GM21737 (cell line): ENCODE data around the gene CLDN22.
A peak's percentile ranks its signal among the peaks of the same experiment; 100 is the strongest.

Source experiments
- ATAC-seq: cut with Tn5 transposase; IDR thresholded peaks from one replicate; pipeline ENCODE4 v1.9.1; 2021; ENCODE audit warnings: mild to moderate bottlenecking, moderate library complexity; ENCODE audit not compliant: unreplicated experiment

CLDN22 gene

GRCh38 chr4:183323295-183323694 lies 3.2 kb upstream of the CLDN22 start:
- ATAC-seq: no peak

DNA sequence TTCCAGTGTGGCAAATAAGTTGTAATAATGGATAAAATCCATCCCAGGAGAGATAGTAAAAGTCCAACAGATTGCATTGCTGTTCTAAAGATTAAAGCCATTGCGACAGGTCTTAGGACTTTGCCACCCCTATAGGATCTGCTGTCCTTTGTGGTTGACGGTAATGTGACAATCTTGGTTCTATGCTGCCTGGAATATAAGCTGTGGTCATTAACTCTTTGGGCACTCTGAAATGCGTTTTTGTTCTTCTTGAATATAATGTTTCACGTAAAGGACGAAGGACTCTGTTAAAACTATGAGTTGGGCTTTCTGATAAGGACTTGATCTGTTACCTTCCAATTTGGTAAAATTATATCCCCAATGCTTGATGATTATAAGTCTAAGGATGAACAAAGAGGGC lies 2.2 kb upstream of the CLDN22 start, which contains the start of gene CLDN24:
CLDN24 (minus strand) TSS at position 101 of the 400 bp plus-strand sequence; CDS start at position 101, 0 bp downstream.
- no peak for ATAC-seq

GRCh38 chr4:183321516-183321915 lies 1.4 kb upstream of the CLDN22 start:
- no peak for ATAC-seq

DNA sequence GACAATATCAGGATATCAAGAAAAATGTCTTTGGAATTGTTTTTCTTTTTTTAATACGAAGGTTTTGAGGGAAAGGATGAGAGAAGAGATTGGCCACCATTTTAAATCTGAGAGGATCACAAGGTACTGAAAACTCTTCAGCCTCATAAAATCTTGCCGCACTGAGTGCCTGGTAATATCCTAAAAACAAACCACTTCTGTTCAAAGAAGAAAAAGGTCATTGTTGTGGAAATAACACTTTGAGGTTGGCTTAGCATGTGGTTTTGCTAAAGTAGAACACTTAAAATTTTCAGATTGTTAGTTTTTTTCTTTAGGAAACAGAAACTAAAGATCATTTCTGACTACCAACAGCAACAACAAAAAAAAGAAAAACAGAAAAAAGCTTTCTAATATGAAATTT lies 1.0 kb upstream of the CLDN22 start:
- no peak for ATAC-seq

GRCh38 chr4:183318656-183319055 lies 1.4 kb downstream of the CLDN22 start:
- ATAC-seq: no peak

- ATAC-seq: no peak
These were observed 5.3 kb downstream of the CLDN22 start for GRCh38 chr4:183314806-183315205.

DNA sequence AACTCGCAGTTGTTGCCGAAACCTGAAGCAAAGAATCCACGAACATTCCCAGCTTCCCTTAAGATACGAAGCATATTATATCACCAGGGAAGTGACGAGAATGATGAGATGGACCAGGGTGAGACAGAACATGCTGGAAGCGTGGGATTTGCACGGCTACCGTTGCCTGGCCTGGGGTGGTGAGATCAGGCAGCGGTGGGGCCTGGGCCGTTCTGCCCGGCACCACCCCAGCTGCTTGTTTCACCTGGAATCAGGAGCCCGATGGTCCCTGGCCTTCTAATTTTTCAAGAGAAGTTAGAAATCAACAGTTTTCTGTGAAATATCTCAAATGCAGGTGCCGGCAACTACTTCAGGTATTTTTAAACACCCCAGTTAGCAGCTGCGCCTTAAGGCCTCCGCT lies 5.7 kb downstream of the CLDN22 start:
- ATAC-seq: no peak

GRCh38 chr4:183312841-183313240 lies 7.2 kb downstream of the CLDN22 start:
- no peak for ATAC-seq

DNA sequence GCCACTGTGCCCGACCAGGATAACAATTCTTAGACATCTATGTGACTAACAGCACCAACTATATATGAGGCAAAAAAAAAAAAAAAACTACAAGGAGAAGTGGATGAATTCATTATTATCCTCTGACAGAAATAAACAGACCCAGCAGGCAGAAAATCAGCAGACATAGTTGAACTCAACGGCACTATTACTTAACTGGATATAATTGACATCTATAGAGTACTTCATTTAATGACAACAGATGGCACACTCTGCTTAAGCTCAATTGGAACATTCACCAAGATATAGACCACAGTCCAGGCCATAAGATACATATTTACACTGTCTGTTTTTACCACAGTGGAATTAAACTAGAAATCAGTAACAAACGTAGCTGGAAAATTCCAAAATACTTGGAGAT lies 13.3 kb downstream of the CLDN22 start:
- ATAC-seq: no peak

DNA sequence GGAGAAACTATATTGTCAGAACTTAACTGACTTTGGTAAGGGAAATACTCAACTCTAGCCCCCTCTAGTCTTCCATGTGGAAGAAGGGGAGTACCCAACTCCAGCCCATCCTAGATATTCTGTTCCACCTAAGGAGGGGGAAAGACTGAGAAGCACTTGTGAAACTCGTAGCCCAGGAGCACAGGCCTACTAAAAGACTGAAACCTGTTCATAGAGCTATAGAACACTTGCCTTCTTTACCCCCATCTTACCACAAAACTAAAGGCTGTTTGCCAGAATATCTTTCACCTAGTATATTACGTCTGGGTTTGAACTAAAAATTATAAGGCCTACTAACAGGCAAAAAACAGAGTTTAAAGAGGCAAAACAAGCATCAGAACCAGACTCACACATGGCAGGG lies 15.5 kb downstream of the CLDN22 start:
- ATAC-seq: no peak

GRCh38 chr4:183304067-183304466 lies 16.0 kb downstream of the CLDN22 start:
- ATAC-seq: peak; percentile 51

DNA sequence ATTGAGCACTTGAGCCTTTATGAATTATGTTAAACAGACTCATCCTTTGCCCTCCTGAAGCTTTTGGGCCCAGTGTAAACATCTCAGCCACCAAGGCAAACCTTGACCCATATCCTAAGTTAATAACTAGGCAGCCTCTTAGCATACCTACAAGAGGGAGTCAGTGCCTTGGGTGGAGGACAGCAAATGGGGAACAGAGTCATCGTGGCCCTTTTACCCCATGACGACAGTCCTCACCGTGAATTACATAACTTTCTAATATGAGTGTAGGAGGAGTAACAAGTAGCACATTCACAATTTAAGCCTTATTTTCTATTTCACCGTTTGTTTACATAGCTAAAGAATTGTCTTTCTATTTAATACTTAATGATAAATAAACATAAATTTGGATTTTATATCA lies 16.8 kb downstream of the CLDN22 start:
- no peak for ATAC-seq

- ATAC-seq: no peak
These were observed 19.4 kb downstream of the CLDN22 start for GRCh38 chr4:183300655-183301054.

DNA sequence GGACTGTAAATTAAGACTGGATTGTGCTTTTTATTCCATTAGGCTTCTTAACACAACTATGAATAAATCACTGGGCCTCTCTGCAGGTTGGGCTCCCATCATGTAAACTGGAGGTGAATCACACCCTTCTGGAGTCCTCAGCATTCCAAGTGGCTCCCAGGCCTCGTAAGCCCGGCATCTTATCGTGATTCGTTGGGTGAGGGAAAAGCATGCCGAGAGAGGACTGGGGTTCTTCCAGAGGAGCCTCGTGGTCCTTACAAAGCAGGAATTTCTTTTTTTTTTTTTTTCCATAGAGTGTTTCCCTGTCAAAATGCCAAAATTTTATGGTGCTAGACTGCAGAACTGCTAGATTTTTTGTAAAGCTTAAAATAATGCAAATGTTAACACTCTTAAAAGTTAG lies 20.0 kb downstream of the CLDN22 start:
- ATAC-seq: no peak

DNA sequence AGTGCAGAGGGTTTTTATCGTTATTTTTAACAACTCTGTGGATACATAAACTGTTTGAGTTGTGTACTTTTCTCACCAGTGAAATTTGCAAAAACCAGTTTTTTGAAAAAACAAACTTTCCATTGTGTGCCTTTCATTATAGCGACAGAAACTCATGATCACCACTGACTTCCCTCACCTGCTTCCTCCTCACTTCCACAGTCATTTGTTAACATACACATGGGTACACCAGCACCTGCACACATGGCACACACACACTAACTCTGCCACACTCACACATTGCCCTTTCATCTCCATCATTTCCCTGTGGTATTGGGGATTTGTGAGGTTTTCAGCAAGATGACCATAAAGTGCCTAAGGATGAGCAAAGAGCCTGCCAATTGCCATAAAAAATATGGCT lies 20.6 kb downstream of the CLDN22 start:
- ATAC-seq: no peak

GRCh38 chr4:183297675-183298074 lies 22.4 kb downstream of the CLDN22 start:
- peak; percentile 80 for ATAC-seq

- ATAC-seq: no peak
These were observed 24.4 kb downstream of the CLDN22 start for GRCh38 chr4:183295711-183296110.

GRCh38 chr4:183291070-183291469 lies 29.0 kb downstream of the CLDN22 start:
- ATAC-seq: no peak

- no peak for ATAC-seq
These were observed 30.4 kb downstream of the CLDN22 start for GRCh38 chr4:183289688-183290087.

DNA sequence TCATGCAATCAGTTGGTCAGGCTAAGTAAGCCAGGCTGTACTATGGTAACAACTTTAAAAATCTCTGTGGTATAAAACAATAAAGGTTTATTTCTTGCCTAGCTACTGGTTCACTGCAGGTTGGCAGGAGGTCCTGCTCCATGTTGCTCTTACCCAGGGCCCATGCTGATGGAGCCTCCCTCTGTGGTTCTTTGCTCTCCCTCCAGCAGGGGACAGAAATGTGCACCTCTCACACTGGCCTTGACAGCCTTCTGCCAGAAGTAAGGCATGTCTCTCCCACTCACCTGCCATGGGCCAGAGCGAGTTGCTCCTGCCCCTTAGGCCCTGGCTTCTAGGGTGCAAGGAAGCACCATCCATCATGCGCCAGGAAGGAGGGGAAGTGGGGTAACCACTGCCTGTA lies 31.1 kb downstream of the CLDN22 start:
- ATAC-seq: no peak

DNA sequence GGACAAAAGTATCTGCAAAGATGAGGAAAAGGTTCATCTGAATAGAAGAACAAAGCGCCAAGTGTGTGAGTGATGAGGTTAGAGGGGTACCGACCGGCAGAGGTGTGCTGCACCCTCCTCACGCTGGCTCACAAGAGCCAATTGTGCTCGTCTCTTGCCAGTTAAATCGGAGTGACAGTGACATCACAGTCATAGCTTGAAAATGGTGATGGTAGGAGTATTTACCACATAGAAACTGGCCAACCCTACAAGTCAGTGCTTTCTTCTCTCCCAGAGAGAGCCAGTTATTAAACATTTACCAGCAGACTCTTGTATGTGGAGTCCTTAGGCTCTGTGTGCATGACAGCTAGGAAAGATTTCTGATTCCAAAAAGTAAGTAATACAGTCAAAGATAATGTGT lies 32.4 kb downstream of the CLDN22 start:
- peak; percentile 74 for ATAC-seq

DNA sequence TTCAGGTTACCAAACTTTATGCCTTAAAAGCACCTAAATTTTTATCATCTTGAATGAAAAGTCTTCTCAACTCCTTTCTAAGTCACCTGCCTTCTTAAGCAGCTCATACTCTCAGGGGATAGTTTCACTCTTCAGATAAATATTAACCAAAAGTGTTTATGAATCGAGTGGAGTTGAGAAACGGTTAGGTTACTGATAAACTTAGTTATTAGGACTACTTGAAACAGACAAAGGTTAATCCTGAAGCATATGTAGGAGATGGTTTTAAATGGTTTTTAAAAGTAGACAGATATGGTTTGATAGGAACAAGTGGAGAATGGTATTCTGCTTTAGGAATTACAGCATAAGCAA lies 32.8 kb downstream of the CLDN22 start:
- ATAC-seq: peak; percentile 80

DNA sequence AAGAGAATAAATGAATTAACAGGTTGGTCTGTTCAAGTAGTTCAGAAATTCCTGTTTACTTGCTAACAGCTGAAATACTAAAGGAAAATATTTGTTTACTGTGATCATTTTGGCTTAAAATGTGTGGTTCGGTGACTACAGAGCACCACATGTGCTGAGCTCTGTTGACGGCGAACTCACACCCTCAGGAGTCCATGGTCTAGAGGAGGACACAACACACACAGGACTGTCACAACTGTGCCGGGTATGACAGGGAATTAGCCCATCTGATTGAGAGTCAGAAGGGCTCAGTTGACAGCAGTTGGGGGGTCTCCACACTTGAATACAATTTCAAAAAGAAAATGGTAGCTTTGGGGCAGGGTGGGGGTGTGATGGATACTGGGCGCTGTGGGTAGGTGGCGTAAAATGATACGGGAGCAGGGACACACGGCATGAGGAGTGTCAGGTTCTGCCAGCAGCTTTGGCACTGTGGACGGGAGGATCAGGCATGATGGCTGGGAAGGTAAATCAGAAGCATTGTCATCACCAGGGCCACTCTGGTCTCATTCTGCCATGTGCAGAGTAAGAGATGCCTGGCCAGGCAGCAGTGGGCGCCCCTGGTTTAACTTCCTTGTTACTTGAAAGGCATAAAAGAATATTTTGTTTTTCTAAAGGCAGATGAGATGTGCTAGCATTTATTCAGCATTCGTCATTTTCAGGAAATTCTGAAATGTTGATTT lies 33.3 kb downstream of the CLDN22 start:
- ATAC-seq: peak; percentile 26
